Activated CD8-positive, alpha-beta memory T cell treated with anti-CD3 and anti-CD28 coated beads, Interleukin-2, amount 50 U/mL, for 24 hours (primary cell): ENCODE data around the gene CCDC51.
"Not testable (repeated sequence)": the region's sequence is repeated elsewhere in the genome, so short reads cannot be mapped to it uniquely, and the experiment has no call there.

Experiments used
- DNase-seq: peaks from one replicate; pipeline ENCODE4 v3.0.0-alpha.2; 2020; ENCODE audit errors: extremely low read depth

Gene CCDC51, protein sequence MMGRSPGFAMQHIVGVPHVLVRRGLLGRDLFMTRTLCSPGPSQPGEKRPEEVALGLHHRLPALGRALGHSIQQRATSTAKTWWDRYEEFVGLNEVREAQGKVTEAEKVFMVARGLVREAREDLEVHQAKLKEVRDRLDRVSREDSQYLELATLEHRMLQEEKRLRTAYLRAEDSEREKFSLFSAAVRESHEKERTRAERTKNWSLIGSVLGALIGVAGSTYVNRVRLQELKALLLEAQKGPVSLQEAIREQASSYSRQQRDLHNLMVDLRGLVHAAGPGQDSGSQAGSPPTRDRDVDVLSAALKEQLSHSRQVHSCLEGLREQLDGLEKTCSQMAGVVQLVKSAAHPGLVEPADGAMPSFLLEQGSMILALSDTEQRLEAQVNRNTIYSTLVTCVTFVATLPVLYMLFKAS

GRCh38 chr3:48439820-48440589, at the start of gene CCDC51, which contains the start of gene TMA7:
Gene CCDC51, minus strand, starts transcription at chr3:48440119. Its CDS starts 4,991 bp downstream, at chr3:48435128.
Gene TMA7, plus strand, starts transcription at chr3:48440257. Its CDS starts 40 bp downstream, at chr3:48440297.
- DNase-seq = peak; percentile 99

DNA sequence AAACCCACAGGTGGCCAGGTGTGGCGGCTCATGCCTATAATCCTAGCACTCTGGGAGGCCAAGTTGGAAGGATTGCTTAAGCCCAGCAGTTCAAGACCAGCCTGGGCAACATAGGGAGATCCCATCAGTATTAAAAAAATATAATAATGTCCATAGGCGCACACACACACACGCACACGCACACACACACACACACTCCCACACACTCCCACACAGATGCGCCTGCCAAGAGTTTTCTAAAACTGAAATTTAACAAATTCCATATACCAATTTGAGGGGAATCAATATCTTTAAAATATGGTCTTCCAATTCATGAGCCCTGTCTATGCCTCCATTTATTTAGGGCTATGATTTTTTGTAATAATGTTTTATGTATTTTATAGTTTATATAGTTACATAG, 47.0 kb upstream of the CCDC51 start:
- no peak for DNase-seq

DNA sequence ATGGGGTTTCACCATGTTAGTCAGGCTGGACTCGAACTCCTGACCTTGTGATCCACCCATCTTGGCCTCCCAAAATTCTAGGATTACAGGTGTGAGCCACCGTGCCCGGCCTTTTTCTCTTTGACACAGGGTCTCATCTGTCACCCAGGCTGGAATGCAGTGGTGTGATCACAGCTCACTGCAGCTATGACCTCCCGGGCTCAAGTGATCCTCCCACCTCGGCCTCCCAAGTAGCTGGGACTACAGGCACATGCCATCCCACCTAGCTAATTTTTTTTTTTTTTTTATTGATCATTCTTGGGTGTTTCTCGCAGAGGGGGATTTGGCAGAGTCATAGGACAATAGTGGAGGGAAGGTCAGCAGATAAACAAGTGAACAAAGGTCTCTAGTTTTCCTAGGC, 42.9 kb upstream of the CCDC51 start:
- not testable (repeated sequence) for DNase-seq

GRCh38 chr3:48480891-48481290, 41.0 kb upstream of the CCDC51 start:
- not testable (repeated sequence) for DNase-seq

DNA sequence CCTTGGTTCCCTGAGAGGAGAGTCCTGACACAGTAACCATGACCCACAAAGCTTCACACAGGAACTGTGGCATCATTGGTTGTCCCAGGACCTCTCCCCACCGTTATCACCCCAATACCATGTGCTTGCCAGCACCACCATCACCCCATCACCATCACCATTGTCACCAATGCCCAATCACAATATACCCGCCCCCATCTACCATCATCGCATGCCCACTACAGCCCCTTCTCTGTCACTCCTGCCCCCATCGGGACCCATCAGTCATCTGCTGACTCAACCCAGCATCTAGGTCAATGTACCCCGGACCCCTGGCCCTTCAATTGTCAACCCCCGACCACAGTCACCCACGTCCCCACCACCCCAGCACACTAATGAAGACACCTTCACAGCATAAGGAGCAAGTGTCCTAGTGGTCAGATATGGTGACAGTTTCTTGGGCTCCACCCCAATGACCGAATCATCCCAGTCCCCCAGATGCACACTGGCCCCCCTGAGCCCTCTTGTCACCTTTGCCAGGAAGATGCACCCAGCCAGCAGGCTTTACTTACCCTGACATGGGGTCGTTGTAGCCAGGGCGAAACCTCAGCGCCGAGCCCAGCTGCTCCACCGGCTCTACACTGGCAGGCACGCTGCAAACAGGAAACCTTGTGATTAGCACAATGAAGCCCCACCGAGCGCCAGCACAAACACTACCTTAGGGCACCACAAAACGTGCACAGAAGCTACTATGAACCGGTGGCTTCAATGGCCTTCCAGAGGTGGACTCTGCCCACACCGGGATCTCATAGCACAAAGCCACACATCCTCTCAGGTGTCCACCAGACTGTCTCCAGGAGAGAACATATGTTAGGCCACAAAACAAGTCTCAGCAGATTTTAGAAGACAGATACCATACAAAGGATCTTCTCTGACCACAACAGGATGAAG, 39.0 kb upstream of the CCDC51 start:
- no peak for DNase-seq

GRCh38 chr3:48477959-48478520, 38.1 kb upstream of the CCDC51 start:
- DNase-seq = no peak

- DNase-seq = no peak
These were observed 36.6 kb upstream of the CCDC51 start for GRCh38 chr3:48476426-48477053.

GRCh38 chr3:48475188-48475587, 35.3 kb upstream of the CCDC51 start:
- DNase-seq = no peak

DNA sequence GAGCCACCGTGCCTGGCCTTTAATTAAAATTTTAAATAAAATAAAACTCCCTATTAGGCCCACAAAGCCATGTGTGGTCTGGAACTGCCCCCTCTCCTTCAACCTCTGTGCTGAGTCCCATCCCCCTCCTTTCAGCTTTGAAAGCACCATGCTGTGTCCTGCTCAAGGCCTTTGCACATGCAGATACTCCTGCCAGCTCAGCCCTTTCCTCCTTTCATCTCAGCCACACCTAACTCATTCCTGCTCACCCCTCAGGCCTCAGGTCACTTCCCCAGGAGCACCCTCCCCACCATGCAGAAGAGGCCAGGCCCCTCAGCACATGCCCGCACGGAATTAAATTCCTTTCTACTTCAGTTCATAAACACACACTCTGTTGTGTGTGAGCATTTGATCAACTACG, 34.7 kb upstream of the CCDC51 start:
- no peak for DNase-seq

DNA sequence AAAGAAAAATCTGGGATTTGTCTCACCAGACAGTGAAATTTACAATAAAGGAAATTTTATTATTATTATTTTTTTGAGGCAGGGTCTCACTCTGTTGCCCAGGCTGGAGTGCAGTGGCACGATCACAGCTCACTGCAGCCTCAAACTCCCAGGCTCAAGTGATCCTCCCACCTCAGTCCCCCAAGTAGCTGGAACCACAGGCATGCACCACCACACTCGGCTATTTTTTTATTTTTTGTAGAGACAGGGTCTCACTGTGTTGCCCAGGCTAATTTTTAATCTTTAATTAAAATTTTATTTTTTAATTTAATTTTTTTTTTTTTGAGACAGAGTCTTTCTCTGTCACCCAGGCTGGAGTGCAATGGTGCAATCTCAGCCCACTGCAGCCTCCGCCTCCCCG, 34.1 kb upstream of the CCDC51 start:
- DNase-seq = not testable (repeated sequence)

- no peak for DNase-seq
These were observed 33.7 kb upstream of the CCDC51 start for GRCh38 chr3:48473617-48473952.

DNA sequence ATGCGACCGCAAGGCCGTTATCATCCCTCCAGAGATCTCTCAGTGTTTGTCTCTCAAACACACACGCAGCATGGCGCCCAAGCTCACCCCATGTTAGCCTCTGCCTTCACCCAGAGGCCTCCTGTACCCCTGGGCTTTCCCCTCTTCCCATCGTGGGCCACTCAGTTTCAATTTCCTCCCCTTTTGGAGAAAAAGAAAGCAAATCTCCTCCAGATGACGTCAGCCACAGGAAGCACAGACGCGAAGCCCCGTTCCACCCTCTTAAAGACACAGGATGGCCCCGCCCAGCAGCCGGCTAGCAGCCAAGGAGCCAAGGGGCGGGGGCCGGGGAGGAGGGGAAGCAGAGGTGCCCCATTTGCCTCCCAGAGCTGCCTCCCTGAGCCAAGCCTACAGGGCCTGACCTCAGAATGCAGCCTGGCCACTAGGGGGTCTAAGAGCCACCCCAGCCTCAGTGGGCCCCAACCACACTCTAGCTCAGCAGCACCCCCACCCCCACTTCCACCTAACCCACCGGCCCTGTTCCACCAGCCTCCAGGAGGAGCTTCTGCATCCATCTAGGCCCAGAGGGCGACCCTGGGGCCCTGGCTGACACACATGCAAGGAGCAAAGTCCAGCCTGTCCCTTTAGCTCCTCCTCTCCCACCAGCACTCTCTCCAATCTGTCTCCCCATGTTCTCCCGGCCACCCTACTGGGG, 33.2 kb upstream of the CCDC51 start:
- DNase-seq = peak; percentile 89

GRCh38 chr3:48472673-48472922, 32.7 kb upstream of the CCDC51 start:
- DNase-seq = no peak

- DNase-seq = no peak
These were observed 30.4 kb upstream of the CCDC51 start for GRCh38 chr3:48470286-48470685.

DNA sequence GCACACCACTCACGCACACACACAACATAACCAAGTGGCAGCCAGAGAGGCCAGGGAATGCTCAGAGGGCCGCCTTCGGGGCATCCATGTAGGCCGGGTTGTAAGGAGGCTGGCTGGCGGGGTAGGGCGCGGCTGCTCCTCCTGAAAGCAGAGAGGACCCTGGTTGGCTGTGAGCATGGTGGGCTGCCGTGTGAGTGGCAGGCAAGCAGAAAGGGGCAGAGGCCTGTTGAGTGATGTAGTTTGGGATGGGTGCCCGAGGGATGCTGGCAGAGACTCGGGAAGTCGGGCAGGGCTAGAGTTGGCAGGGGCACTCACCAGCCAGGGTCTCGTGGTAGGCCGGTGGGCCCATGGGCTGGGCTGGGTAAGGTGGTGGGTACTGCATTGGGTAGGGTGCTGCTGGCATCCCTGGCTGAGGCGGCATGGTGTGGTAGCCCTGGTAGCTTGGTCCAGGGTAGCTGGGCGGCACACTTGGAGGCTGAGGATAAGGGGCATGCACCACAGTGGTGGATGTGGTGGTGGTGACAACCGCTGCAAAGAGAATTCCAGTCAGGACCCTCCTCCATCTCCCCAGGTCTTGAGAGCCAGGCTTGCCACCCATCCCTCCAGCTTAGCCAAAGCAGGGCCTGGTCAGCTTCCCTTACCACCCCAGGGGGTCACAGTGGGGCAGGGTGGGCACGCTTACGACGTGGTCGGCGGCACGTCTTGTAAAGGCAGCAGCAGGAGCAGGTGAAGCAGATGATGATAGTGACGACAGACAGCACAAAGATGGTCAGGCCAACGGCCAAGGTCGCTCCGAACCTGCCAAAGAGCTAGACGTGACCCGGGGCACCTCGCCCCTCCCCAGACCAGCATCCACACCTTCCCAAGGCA, 29.4 kb upstream of the CCDC51 start:
- DNase-seq = no peak

- no peak for DNase-seq
These were observed 28.4 kb upstream of the CCDC51 start for GRCh38 chr3:48468329-48468731.

- no peak for DNase-seq
These were observed 27.8 kb upstream of the CCDC51 start for GRCh38 chr3:48467473-48468267.

- no peak for DNase-seq
These were observed 27.2 kb upstream of the CCDC51 start for GRCh38 chr3:48467110-48467454.
